ENCODE data around the gene TMEM131L.
"Not testable (repeated sequence)": the region's sequence is repeated elsewhere in the genome, so short reads cannot be mapped to it uniquely, and the experiment has no call there.

TMEM131L gene

GRCh38 chr4:153466081-153466948, at the start of gene TMEM131L:
TSS of gene TMEM131L (plus strand) at chr4:153466360. CDS start at chr4:153466398, 38 bp downstream.
- peak; percentile 84 for DNase-seq

- DNase-seq = not testable (repeated sequence)
Measured at GRCh38 chr4:153416456-153416855, 49.7 kb upstream of the TMEM131L start.

- DNase-seq = no peak
Measured at GRCh38 chr4:153418121-153418520, 48.0 kb upstream of the TMEM131L start.

GRCh38 chr4:153418558-153418957, 47.6 kb upstream of the TMEM131L start:
- DNase-seq = no peak

GRCh38 chr4:153419029-153419428, 47.1 kb upstream of the TMEM131L start:
- DNase-seq = no peak

- DNase-seq = no peak
Measured at GRCh38 chr4:153419673-153420278, 46.4 kb upstream of the TMEM131L start.

- DNase-seq = no peak
Measured at GRCh38 chr4:153420361-153420760, 45.8 kb upstream of the TMEM131L start.

GRCh38 chr4:153421941-153422340, 44.2 kb upstream of the TMEM131L start:
- DNase-seq = no peak

GRCh38 chr4:153426207-153426885, 39.8 kb upstream of the TMEM131L start:
- peak; percentile 45 for DNase-seq

- no peak for DNase-seq
Measured at GRCh38 chr4:153427363-153428071, 38.6 kb upstream of the TMEM131L start.

- peak; percentile 22 for DNase-seq
Measured at GRCh38 chr4:153428941-153429475, 37.2 kb upstream of the TMEM131L start.

- peak; percentile 87 for DNase-seq
Measured at GRCh38 chr4:153432965-153433753, 33.0 kb upstream of the TMEM131L start.

- no peak for DNase-seq
Measured at GRCh38 chr4:153433754-153434105, 32.4 kb upstream of the TMEM131L start.

GRCh38 chr4:153434190-153434589, 32.0 kb upstream of the TMEM131L start:
- DNase-seq = no peak

- DNase-seq = peak; percentile 66
Measured at GRCh38 chr4:153438916-153439756, 27.0 kb upstream of the TMEM131L start.

- no peak for DNase-seq
Measured at GRCh38 chr4:153439831-153440230, 26.3 kb upstream of the TMEM131L start.

GRCh38 chr4:153440475-153440874, 25.7 kb upstream of the TMEM131L start:
- DNase-seq = no peak

- DNase-seq = no peak
Measured at GRCh38 chr4:153447175-153447905, 18.8 kb upstream of the TMEM131L start.

GRCh38 chr4:153448003-153448731, 18.0 kb upstream of the TMEM131L start:
- no peak for DNase-seq

GRCh38 chr4:153449338-153449737, 16.8 kb upstream of the TMEM131L start:
- DNase-seq = no peak
